Karpas-422 (cell line): Measurements from ENCODE around the gene IMPA2. TPM values are rescaled to one million over a fixed set of nuclear protein-coding genes. Genes with fewer than 3 reads are reported as not detected.

Experiments used
- DNase-seq: peaks from one replicate; pipeline ENCODE4 v3.0.0-alpha.2; 2015
- H2AFZ ChIP-seq: fragments of 200-600 bp; sonication (generic); 2 replicates; pipeline ENCODE4 v1.6.1; 2014; ENCODE audit warnings: antibody characterized with exemption, low read length, mixed read lengths
- H3K27ac ChIP-seq: fragments of 200-600 bp; sonication (generic); 2 replicates; pipeline ENCODE4 v1.5.1; 2014; ENCODE audit warnings: mild to moderate bottlenecking, low read length, moderate library complexity
- H3K27me3 ChIP-seq: fragments of 200-600 bp; sonication (generic); 2 replicates; pipeline ENCODE4 v1.6.1; 2014; ENCODE audit warnings: low read length, mixed read lengths
- H3K36me3 ChIP-seq: fragments of 200-600 bp; sonication (generic); 2 replicates; pipeline ENCODE4 v1.6.1; 2014; ENCODE audit warnings: low read length, mixed read lengths; ENCODE audit not compliant: insufficient read depth
- H3K4me1 ChIP-seq: fragments of 200-600 bp; sonication (generic); 2 replicates; pipeline ENCODE4 v1.6.1; 2014; ENCODE audit warnings: mild to moderate bottlenecking, low read length, mixed read lengths
- H3K4me2 ChIP-seq: fragments of 200-600 bp; sonication (generic); 2 replicates; pipeline ENCODE4 v1.6.1; 2014; ENCODE audit warnings: low read length, low read depth, mild to moderate bottlenecking; ENCODE audit not compliant: poor library complexity, severe bottlenecking
- H3K4me3 ChIP-seq: fragments of 200-600 bp; sonication (generic); 2 replicates; pipeline ENCODE4 v1.5.1; 2014; ENCODE audit warnings: mild to moderate bottlenecking, antibody characterized with exemption, low read length, mixed read lengths
- H3K79me2 ChIP-seq: fragments of 200-600 bp; sonication (generic); 2 replicates; pipeline ENCODE4 v1.6.1; 2014; ENCODE audit warnings: mild to moderate bottlenecking, low read length, mixed read lengths
- H3K9ac ChIP-seq: fragments of 200-600 bp; sonication (generic); 2 replicates; pipeline ENCODE4 v1.6.0; 2014; ENCODE audit warnings: low read length
- H3K9me2 ChIP-seq: fragments of 200-600 bp; sonication (generic), shearing (Covaris generic); replicated peaks from 2 replicates; pipeline ENCODE4 v1.6.0; 2014; ENCODE audit warnings: mild to moderate bottlenecking, low read length, moderate library complexity; ENCODE audit not compliant: insufficient read depth
- H3K9me3 ChIP-seq: fragments of 300-700, 200-600 bp; sonication (generic); 2 replicates; pipeline ENCODE4 v1.6.1; 2014; ENCODE audit warnings: low read length, mixed read lengths
- H4K20me1 ChIP-seq: fragments of 200-600 bp; sonication (generic); 2 replicates; pipeline ENCODE4 v1.6.1; 2014; ENCODE audit warnings: mild to moderate bottlenecking, antibody characterized with exemption, low read length, low read depth; ENCODE audit not compliant: insufficient read depth
- total RNA-seq: library from RNA; depleted of rRNA; stranded (reverse); fragments of >200 nt; shearing (Covaris generic); gene quantifications from 2 replicates; pipeline ENCODE4 v1.2.3, GENCODE V29; 2014; ENCODE audit warnings: low replicate concordance

Gene IMPA2
- total RNA-seq, 1 experiment from 2014 or later, result 0.89 TPM

- Histone ChIP-seq H3K36me3 (no peaks in the 10 kb centered on the region), H3K4me1 (no peaks in the 10 kb centered on the region), H3K27me3 (no peaks in the 10 kb centered on the region), H3K9ac (no peak overlapping the region), H3K9me3 (no peaks in the 10 kb centered on the region), H3K4me2 (no peak overlapping the region), H3K79me2 (no peaks in the 10 kb centered on the region), H3K27ac (no peak overlapping the region), H4K20me1 (no peaks in the 10 kb centered on the region), H2AFZ (no peak overlapping the region), H3K9me2 (no peaks in the 10 kb centered on the region), H3K4me3 (no peak overlapping the region)
- no peak for DNase-seq
Measured at GRCh38 chr18:12015416-12016062, 34.2 kb downstream of the IMPA2 start.

GRCh38 chr18:12017081-12017480 is 35.8 kb downstream of the IMPA2 start:
- Histone ChIP-seq H3K4me1 (no peaks in the 10 kb centered on the region), H3K9ac (no peak overlapping the region), H3K9me3 (no peaks in the 10 kb centered on the region), H3K9me2 (no peaks in the 10 kb centered on the region), H3K4me2 (no peak overlapping the region), H3K27ac (no peak overlapping the region), H4K20me1 (no peaks in the 10 kb centered on the region), H3K4me3 (no peak overlapping the region), H2AFZ (no peak overlapping the region), H3K27me3 (no peaks in the 10 kb centered on the region), H3K36me3 (no peaks in the 10 kb centered on the region), H3K79me2 (no peaks in the 10 kb centered on the region)
- DNase-seq, result no peak

GRCh38 chr18:12018861-12019260 is 37.6 kb downstream of the IMPA2 start:
- Histone ChIP-seq H3K27me3 (no peaks in the 10 kb centered on the region), H3K9me3 (no peaks in the 10 kb centered on the region), H3K36me3 (no peaks in the 10 kb centered on the region)

GRCh38 chr18:12021077-12021476 is 39.8 kb downstream of the IMPA2 start:
- Histone ChIP-seq H3K4me3 (no peak overlapping the region), H3K27me3 (no peaks in the 10 kb centered on the region), H3K79me2 (no peaks in the 10 kb centered on the region), H3K9me3 (no peaks in the 10 kb centered on the region), H3K36me3 (no peaks in the 10 kb centered on the region), H2AFZ (no peak overlapping the region), H3K4me1 (no peaks in the 10 kb centered on the region), H3K4me2 (no peak overlapping the region), H4K20me1 (no peaks in the 10 kb centered on the region), H3K9ac (no peak overlapping the region), H3K27ac (no peak overlapping the region), H3K9me2 (no peaks in the 10 kb centered on the region)
- DNase-seq, result no peak

More at GRCh38 chr18:12018861-12019260, 37.6 kb downstream of the IMPA2 start:
- Histone ChIP-seq H4K20me1 (no peaks in the 10 kb centered on the region), H3K9me2 (no peaks in the 10 kb centered on the region), H3K4me3 (no peak overlapping the region), H2AFZ (no peak overlapping the region), H3K27ac (no peak overlapping the region), H3K4me1 (no peaks in the 10 kb centered on the region), H3K4me2 (no peak overlapping the region), H3K79me2 (no peaks in the 10 kb centered on the region), H3K9ac (no peak overlapping the region)
- no peak for DNase-seq

GRCh38 chr18:12021596-12021995 is 40.3 kb downstream of the IMPA2 start:
- no peaks in the 10 kb centered on the region for H3K9me3 ChIP-seq

GRCh38 chr18:12023375-12023774 is 42.1 kb downstream of the IMPA2 start:
- H3K9ac ChIP-seq, result no peak overlapping the region
- H3K4me2 ChIP-seq, result no peak overlapping the region
- no peaks in the 10 kb centered on the region for H3K4me1 ChIP-seq
- no peaks in the 10 kb centered on the region for H3K27me3 ChIP-seq
- no peak overlapping the region for H2AFZ ChIP-seq
- H3K4me3 ChIP-seq, result no peak overlapping the region
- no peaks in the 10 kb centered on the region for H4K20me1 ChIP-seq
- no peaks in the 10 kb centered on the region for H3K9me3 ChIP-seq
- no peak for DNase-seq
- H3K79me2 ChIP-seq, result no peaks in the 10 kb centered on the region
- H3K36me3 ChIP-seq, result no peaks in the 10 kb centered on the region
- H3K9me2 ChIP-seq, result no peaks in the 10 kb centered on the region
- H3K27ac ChIP-seq, result no peak overlapping the region

More at GRCh38 chr18:12021596-12021995, 40.3 kb downstream of the IMPA2 start:
- Histone ChIP-seq H2AFZ (no peak overlapping the region), H3K9ac (no peak overlapping the region), H3K4me1 (no peaks in the 10 kb centered on the region), H3K36me3 (no peaks in the 10 kb centered on the region), H3K79me2 (no peaks in the 10 kb centered on the region), H4K20me1 (no peaks in the 10 kb centered on the region), H3K4me2 (no peak overlapping the region), H3K27me3 (no peaks in the 10 kb centered on the region), H3K9me2 (no peaks in the 10 kb centered on the region), H3K27ac (no peak overlapping the region), H3K4me3 (no peak overlapping the region)
- no peak for DNase-seq

GRCh38 chr18:12026562-12026961 is 45.3 kb downstream of the IMPA2 start:
- DNase-seq, result no peak
- Histone ChIP-seq H3K9me2 (no peaks in the 10 kb centered on the region), H3K9me3 (no peaks in the 10 kb centered on the region), H3K27ac (no peak overlapping the region), H3K79me2 (no peaks in the 10 kb centered on the region), H4K20me1 (no peaks in the 10 kb centered on the region), H3K4me2 (no peak overlapping the region), H2AFZ (no peak overlapping the region), H3K4me1 (no peaks in the 10 kb centered on the region), H3K36me3 (no peaks in the 10 kb centered on the region), H3K27me3 (no peaks in the 10 kb centered on the region), H3K4me3 (no peak overlapping the region), H3K9ac (no peak overlapping the region)

GRCh38 chr18:12027046-12027445 is 45.7 kb downstream of the IMPA2 start:
- H3K4me2 ChIP-seq, result no peak overlapping the region
- H4K20me1 ChIP-seq, result no peaks in the 10 kb centered on the region
- no peaks in the 10 kb centered on the region for H3K36me3 ChIP-seq
- no peak overlapping the region for H3K27ac ChIP-seq
- no peaks in the 10 kb centered on the region for H3K4me1 ChIP-seq
- no peaks in the 10 kb centered on the region for H3K9me3 ChIP-seq
- no peaks in the 10 kb centered on the region for H3K27me3 ChIP-seq
- H2AFZ ChIP-seq, result no peak overlapping the region
- H3K9ac ChIP-seq, result no peak overlapping the region
- no peaks in the 10 kb centered on the region for H3K79me2 ChIP-seq
- H3K9me2 ChIP-seq, result no peaks in the 10 kb centered on the region
- no peak overlapping the region for H3K4me3 ChIP-seq
- DNase-seq, result no peak
